ENCODE results near the gene ATP8B4.
"Not testable (repeated sequence)": the region's sequence is repeated elsewhere in the genome, so short reads cannot be mapped to it uniquely, and the experiment has no call there.

ATP8B4 gene

GRCh38 chr15:50140098-50140497, 21.1 kb upstream of the ATP8B4 start:
- DNase-seq: no peak

DNA sequence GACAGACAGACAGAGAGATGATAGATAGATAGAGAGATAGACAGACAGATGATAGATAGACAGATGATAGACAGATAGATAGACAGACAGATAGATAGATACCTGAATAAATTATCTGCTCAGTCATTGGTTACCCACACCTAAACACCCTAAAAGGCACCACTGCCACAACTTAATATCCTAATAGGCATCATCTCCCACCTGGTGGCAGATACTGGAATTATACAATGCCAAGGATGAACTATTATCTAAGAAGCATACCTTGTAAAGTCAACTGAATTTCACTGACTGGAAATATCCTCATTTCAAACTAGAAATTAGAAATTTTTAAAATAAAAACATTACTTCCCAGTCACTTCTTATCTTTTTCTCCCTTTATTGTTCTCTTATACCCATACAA, 19.4 kb upstream of the ATP8B4 start:
- no peak for DNase-seq

- no peak for DNase-seq
These were observed 18.9 kb upstream of the ATP8B4 start for GRCh38 chr15:50137893-50138292.

GRCh38 chr15:50137330-50137761, 18.3 kb upstream of the ATP8B4 start:
- DNase-seq: no peak

- peak; percentile 37 for DNase-seq
These were observed 16.1 kb upstream of the ATP8B4 start for GRCh38 chr15:50135031-50135551.

GRCh38 chr15:50134524-50135024, 15.5 kb upstream of the ATP8B4 start:
- DNase-seq: peak; percentile 67

GRCh38 chr15:50132251-50132984, 13.4 kb upstream of the ATP8B4 start:
- DNase-seq: not testable (repeated sequence)

DNA sequence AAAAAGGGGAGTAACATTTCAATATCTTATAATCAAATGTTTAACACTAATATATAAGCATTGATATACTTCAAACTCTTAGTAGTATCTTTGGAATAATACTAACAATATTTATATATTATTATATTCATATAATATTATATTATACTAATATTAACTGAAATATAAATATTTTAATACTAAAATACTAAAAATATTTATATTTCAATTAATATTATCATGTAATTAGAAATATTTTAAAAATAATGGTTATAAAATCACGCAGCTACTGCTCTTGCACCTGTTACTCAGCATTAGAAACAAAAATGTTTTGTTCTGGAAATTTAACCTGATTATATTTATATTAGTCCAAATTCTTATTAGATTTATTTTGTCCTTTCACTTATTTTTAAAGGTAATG, 12.6 kb upstream of the ATP8B4 start:
- no peak for DNase-seq

- peak; percentile 81 for DNase-seq
These were observed 9.2 kb upstream of the ATP8B4 start for GRCh38 chr15:50128266-50128665.

DNA sequence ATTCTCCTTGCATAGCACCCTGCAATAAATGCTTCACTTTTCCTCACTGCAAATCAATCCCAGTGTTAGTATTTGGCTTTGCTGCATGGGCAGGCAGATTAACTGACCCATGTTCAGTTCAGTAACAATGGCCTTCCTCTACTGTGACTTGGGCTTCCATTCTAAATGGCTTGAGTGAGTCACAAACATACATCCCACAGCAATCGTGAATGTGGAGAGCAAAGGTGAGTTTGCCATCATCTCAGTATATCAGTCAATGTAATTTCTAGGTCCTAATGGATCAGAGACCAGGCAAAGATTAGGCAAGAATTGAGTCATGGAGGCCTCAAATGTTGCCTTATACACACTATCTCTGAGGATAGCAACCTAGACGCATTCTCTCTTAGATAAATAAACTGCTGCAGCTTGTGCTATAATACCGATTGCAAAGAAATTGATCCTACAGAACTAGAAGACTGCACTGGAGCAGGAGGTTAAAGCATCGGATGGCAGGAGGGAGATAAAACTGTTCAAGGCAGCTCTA, 8.3 kb upstream of the ATP8B4 start:
- no peak for DNase-seq

DNA sequence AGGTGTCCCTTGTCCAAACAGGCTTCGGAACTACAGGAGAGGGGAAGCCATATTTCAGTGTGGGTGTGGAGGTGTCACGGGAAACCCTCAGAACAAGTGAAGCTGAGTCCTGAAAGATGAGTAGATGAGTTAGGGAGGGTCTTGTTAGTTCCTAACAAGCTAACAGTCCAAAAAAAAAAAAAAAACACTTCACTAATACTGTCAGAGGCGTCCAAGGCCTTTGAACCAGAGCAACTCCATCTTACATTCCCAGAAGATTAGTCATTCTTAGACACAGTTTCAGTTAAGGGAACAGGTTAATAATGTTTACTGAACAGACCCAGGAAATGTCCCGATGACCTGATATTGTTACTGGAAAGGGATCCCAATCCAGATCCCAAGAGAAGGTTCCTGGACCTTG, 7.0 kb upstream of the ATP8B4 start:
- DNase-seq: no peak

- no peak for DNase-seq
These were observed 5.6 kb upstream of the ATP8B4 start for GRCh38 chr15:50124631-50125030.

GRCh38 chr15:50123861-50124557, 5.0 kb upstream of the ATP8B4 start:
- DNase-seq: peak; percentile 27

DNA sequence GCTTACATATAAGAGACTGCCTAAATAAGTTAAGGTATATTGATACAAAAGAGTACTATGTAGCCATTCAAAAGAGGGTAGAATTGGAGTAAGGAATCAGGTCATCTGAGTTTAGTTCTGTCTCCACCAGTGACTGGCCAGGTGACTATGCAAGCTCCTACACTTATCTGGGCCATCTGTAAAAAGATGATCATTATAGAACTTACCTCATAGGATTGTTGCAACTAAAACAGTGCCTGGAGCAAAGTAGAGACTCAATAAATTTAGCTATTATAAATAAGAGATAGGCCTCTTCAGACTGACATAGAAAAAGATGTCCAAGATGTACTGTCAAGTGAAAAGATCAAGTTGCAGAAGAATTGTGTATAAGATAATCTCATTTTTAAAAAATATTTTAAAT, 1.7 kb upstream of the ATP8B4 start:
- no peak for DNase-seq

- DNase-seq: no peak
These were observed 1.5 kb downstream of the ATP8B4 start for GRCh38 chr15:50117431-50118027.

DNA sequence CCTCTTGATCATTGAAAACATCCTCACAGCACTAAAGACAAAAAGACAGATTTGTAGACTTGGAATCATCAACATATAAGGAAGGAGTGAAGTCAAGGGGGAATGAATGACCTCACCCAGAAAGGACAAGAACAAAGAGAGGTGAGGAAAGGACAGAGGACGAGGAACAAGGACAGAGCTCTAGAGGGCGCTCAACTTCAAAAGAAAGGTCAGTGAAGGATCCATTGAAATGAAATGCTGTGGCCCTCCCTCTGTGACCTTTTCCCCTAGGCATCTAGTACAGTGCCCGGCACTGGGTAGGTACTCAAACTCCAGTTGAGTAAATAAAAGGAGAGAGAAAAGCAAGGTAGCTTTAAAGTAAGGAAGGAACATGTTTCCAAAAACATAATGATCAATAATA, 2.6 kb downstream of the ATP8B4 start:
- DNase-seq: peak; percentile 75

DNA sequence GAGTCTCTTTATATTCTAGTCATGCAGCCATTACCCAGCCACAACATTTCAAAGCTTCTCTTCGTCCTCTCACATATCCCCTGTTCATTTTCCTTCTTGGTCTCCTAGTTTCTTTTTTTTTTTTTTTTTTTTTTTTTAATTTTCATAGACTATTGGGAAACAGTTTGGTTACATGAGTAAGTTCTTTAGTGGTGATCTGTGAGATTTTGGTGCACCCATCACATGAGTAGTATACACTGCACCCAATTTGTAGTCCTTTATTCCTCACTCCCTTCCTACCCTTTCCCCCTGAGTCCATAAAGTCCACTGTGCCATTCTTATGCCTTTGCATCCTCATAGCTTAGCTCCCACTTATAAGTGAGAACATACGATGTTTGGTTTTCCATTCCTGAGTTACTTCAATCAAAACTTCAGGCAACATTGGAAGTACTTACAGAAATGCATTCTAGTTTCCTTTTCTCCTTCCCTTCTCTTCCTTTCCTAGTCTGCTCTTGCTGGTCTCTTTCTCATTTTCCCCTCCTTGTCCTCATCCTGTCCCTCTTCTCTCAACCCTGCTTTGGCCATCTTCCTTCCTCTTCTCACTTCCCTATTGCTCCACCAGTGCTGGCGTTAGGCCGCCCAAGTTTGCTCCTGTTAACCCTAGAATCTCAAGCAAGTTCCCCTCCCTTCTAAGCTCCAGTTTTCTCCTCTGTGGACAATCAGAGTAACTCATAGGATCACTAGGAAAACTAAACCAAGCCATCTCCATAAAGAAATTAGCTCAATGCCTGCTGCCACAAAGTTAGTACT, 4.8 kb downstream of the ATP8B4 start:
- peak; percentile 89 for DNase-seq

DNA sequence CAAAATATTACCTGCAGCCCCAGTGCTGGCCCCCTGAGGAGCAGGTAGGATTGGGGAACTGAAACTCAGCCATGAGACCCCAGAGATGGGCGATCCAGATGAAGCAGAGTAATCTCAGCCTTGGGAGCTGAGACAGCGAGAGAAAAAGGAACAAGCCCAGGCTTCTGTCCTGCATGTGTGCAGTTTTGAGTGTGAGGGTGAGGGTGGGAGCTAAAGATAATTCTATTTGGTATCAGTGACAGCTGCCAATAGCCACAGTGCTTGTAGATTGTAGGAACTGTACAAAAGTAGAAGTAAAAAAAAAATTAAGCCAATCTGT, 5.9 kb downstream of the ATP8B4 start:
- no peak for DNase-seq

GRCh38 chr15:50112488-50113186, 6.4 kb downstream of the ATP8B4 start:
- no peak for DNase-seq

DNA sequence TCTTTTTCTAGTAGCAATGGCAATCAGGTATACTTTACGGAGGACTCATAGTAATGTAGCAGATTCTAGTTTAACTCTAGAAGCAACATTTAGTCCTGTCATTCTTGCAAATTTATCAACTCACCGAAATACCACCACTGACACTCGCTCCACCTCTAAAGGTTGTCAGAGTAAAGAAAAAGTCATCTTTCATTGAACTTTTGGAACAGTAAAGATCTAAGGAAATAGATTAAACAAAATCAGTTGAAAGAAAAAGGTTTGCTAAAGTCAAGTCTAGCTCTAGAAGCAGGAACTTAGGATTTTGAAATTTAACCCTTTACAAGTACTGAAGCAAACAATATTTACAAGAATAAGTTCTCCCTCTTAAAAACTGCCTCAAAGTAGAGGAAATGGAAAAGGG, 8.7 kb downstream of the ATP8B4 start:
- DNase-seq: no peak

GRCh38 chr15:50109076-50109987, 9.7 kb downstream of the ATP8B4 start:
- DNase-seq: no peak

Data from inflammatory macrophage treated with lipopolysaccharide for 4 hours (primary cell).